PC-3 (cell line): ENCODE data around the gene EXOSC5.

Experiments used
- CTCF ChIP-seq: fragments of 300-600 bp; sonication (generic); conservative IDR thresholded peaks from 2 replicates; pipeline ENCODE4 v1.5.1; 2017; ENCODE audit warnings: antibody characterized with exemption, low read depth, mild to moderate bottlenecking, low read length
- EZH2 ChIP-seq: fragments of 300-600 bp; sonication (generic); IDR thresholded peaks from one replicate; pipeline ENCODE4 v1.6.1; 2017; ENCODE audit warnings: antibody characterized with exemption, mild to moderate bottlenecking, low read length; ENCODE audit not compliant: unreplicated experiment
- EZH2phosphoT487 ChIP-seq: fragments of 300-600 bp; sonication (generic); IDR thresholded peaks from 2 replicates; pipeline ENCODE4 v1.6.1; 2018; ENCODE audit warnings: mild to moderate bottlenecking, antibody characterized with exemption, low read length, borderline replicate concordance

DNA sequence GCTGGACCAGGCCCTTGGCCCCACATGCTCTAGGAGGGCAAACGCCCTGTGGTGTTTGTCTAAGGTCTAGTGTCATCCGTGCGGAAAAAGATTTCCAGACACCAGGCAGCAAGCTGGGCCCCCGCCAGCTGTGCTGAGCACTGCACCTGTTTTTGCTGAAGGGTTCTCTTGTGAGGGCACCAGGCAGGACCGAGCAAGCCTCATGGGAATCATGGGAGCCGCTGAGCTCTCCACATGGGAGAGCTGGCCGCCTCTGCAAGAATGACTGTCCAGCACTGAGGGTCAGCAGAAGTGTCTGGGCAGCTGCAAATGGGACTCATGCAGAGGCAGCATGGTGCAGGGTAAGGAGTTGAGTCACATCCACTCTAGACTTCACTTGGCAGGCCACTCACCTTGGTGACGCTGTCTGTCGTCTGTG lies 18.0 kb upstream of the EXOSC5 start:
- TF ChIP-seq CTCF, result no peak
- no peak for TF ChIP-seq EZH2
- no peak for TF ChIP-seq EZH2phosphoT487
